Stimulated activated naive CD8-positive, alpha-beta T cell treated with anti-CD3 and anti-CD28 coated beads, Interleukin-15, Interleukin-2, amounts not matched to agents 100 U/mL and 50 U/mL, for 24 hours (primary cell): ENCODE measurements around the gene CCL11.

Experiments used
- ATAC-seq: fragments of 150-1000 bp; cut with Tn5 transposase; one replicate; pipeline ENCODE4 v1.10.0; 2021
- DNase-seq: peaks from one replicate; pipeline ENCODE4 v3.0.0; 2021

CCL11 gene

DNA sequence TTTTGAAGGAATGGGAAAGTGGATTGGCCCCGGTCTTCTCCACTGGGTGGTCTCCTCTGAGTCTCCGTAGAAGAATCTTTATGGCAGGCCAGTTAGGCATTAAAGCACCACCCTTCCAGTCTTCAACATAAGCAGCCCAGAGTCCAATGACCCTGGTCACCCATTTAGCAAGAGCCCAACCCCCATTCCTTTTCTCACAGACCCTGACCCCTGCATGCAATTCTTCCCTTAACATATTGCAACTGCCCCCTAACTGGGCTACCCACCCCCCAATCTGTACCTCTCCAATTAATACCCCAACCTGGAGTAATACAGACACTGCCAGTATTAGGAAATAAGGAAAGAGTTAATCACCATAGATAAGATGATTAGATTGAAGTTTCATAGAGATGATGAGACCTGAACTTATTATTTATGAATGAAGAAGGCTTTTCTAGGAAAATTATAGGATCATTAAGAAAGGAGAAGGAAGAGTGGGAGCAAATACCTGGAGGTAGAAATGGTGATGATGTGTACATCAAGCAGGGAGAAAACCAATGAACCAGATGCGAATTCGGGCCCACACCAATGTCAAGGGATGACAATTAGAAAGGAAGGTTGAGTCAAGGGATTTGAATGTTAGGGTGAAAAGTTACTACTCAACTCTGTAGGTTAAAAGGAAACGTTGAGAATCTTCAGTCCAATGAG lies 28.1 kb upstream of the CCL11 start:
- ATAC-seq (no peak), DNase-seq (no peak)

DNA sequence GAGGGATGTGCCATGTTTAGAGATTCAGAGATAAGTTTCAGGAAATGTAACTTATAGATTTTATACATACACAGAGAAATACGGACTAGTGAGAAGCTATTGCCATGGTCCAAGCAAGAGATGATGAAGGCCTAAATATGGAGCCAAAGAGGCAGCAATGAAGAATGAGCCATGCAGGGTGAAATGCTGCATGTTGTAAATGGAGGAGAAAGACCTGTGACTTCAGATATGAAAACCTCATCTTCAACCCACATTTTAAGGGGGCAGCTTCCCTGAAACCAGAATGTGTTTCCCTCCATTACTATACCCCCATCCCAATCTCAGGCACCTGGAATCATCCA lies 27.6 kb upstream of the CCL11 start:
- DNase-seq (no peak), ATAC-seq (no peak)

GRCh38 chr17:34259146-34259545 lies 26.4 kb upstream of the CCL11 start:
- DNase-seq: no peak
- no peak for ATAC-seq

DNA sequence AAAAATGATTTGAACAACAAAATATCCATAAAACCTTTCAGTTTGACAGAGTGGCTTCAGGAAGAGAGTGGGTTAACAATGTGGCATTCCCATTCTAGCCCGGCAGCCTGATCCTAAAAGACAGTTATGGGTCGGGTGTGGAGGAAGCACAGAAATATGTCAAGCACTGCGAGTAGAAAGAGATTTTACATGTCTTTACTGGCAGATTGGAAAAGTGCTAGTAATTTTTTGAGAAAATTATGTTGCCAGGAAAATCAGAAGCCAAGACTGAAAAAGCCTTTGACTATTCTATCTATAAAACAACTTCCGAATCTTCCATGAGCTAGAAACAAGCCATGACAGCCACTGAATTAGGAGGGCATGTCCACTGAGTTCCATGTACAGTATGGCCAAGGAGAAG lies 24.7 kb upstream of the CCL11 start:
- DNase-seq: no peak

GRCh38 chr17:34261568-34262337 lies 23.8 kb upstream of the CCL11 start:
- DNase-seq (no peak), ATAC-seq (no peak)

More for the DNA sequence above, 24.7 kb upstream of the CCL11 start:
- ATAC-seq: no peak

GRCh38 chr17:34265711-34266110 lies 19.8 kb upstream of the CCL11 start:
- no peak for ATAC-seq
- DNase-seq: no peak

DNA sequence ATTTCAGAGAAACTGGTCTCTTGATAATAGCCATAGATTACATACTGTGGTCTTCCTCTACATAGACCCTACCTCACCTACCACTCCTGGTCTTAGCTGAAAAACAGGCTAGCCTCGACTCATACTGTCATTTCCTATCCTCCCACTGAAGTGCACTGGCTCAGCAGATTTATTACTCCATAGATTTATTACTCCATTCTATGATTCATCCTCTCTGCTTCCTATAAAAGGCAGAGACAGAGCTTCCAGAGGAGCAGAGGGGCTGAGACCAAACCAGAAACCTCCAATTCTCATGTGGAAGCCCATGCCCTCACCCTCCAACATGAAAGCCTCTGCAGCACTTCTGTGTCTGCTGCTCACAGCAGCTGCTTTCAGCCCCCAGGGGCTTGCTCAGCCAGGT lies 15.6 kb upstream of the CCL11 start, which contains the start of gene CCL7:
Gene CCL7, plus strand, starts transcription at position 253 of the 400 bp plus-strand sequence. Its CDS starts 70 bp downstream, at position 323.
- DNase-seq: no peak
- ATAC-seq: no peak

- ATAC-seq (no peak), DNase-seq (no peak)
Measured at GRCh38 chr17:34275881-34276280, 9.7 kb upstream of the CCL11 start.

- no peak for DNase-seq
- no peak for ATAC-seq
Measured at GRCh38 chr17:34276826-34277225, 8.7 kb upstream of the CCL11 start.

DNA sequence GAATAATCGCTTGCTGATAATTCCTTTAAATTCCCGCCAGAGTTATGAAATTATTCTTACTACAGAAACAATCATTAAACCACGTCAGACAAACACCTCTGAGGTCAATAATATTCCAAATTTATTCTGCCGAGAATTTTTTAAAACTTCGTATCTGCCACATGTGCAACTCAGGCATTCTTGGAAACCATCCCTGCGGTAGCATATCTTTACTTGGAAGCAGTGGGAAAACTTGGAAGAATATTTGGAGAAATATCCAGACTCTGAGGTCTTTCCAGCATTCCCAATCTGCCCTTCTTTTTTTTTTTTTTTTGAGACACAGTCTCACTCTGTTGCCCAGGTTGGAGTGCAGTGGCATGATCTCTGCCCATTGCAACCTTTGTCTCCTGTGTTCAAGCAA lies 2.0 kb upstream of the CCL11 start:
- ATAC-seq (no peak), DNase-seq (no peak)

DNA sequence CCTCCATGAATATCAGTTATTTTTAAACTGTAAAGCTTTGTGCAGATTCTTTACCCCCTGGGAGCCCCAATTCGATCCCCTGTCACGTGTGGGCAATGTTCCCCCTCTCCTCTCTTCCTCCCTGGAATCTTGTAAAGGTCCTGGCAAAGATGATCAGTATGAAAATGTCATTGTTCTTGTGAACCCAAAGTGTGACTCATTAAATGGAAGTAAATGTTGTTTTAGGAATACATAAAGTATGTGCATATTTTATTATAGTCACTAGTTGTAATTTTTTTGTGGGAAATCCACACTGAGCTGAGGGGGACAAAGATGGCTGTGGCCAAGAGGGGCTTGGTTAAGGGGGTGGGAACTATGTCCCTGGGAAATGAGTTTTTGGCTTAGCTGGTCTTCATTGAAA lies 2.3 kb downstream of the CCL11 start:
- DNase-seq: no peak
- no peak for ATAC-seq

GRCh38 chr17:34290586-34290985 lies 5.0 kb downstream of the CCL11 start:
- ATAC-seq (no peak), DNase-seq (no peak)

DNA sequence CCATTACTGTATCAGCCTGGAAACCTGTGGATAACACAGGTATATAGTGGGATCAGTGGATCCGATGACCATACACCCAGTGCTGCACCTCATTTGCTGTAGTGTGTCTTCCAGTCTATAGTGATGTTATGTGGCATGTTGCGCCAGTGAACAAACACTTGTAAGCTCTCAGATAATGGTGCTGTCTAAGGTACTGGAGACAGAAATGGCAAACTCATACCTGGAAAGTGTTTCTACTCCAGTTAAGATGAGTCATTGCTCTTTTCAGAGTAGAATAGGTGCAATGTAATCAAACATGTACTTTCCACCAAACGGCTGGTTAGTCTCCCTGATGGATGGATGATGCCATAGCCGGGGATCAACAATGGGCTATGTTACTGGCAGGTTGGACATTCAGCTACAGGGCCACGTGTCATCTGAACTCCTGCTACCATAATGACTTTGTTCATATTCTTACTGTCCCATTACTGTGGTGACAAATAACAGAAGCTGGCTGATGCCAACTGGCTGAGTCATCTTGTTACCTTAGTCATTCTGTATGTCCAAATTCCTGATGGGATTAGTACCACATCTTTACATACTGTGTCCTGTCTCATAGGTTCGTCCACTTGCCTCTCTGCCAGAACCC lies 6.3 kb downstream of the CCL11 start:
- DNase-seq (no peak), ATAC-seq (no peak)

DNA sequence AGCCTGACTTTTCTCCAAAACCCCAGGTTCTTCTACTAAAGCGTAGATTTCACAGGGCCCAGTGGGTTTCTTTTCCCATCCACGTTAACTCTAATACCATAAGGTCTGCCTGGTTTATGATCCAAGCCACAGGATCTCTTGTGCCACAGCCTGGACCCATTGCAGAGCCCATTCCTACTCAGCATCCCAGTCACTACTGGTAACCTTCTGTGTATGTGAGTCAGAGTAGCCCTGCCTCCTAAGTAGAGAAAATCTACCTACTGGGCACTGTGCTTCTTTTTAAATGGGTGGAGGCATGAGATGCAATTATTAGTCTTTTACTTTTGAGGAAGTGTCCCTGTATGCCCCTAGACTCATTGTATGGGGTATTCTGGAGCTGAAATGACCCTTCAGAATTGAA lies 13.5 kb downstream of the CCL11 start:
- ATAC-seq: no peak
- DNase-seq: no peak

GRCh38 chr17:34299956-34300577 lies 14.5 kb downstream of the CCL11 start:
- DNase-seq: no peak
- ATAC-seq: no peak

DNA sequence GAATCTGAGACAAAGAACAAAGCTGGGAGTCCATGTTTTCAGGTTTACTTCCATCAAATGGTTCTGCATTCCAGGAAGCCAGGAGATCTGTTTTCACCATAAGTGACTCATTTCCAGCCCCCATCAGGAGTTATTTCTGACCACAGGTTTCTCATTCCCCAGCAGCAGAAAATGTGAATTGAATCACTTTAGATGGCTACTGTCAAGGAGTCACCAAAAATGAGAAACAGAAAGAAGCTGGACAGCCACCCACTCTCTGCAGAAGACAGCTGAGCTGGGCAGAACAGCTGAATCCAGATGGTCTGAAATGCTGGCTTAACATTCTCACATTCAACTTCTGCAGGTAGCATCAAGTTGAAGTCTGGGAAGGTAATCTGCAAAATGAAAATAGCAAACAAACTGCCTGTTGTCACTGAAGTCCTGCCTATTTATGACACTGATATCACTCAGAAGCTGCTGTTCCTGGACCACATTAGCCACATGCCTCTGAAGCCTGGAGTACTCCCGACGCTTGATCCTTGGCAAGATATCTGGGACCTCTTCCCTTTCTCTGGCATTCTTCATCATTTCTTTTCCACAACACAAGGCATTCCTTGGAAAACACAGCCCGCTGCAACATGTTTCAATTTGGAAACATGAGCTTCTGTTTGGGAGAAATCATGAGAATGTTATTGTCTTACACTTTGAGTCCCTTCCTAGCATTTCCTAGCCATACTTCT lies 15.3 kb downstream of the CCL11 start:
- no peak for DNase-seq
- no peak for ATAC-seq

GRCh38 chr17:34301986-34302385 lies 16.4 kb downstream of the CCL11 start:
- no peak for ATAC-seq
- no peak for DNase-seq

GRCh38 chr17:34302636-34303035 lies 17.1 kb downstream of the CCL11 start:
- no peak for DNase-seq

DNA sequence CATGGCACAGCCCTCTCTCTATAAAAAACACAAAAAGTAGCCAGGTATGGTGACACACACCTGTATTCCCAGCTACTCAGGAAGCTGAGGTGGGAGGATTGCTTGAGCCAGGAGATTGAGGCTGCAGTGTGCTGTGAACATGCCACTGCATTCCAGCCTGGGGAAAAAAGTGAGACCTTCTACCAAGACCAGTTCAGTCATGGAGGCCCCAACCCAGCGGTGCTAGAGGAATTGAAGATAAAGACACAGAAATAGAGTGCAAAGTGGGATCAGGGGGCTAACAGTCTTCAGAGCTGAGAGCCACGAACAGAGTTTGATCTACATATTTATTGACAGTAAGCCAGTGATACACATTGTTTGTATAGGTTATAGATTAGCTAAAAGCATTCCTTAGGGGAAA lies 18.1 kb downstream of the CCL11 start:
- no peak for ATAC-seq
- no peak for DNase-seq

More at GRCh38 chr17:34302636-34303035, 17.1 kb downstream of the CCL11 start:
- ATAC-seq: no peak

- ATAC-seq (no peak), DNase-seq (no peak)
Measured at GRCh38 chr17:34305061-34305460, 19.5 kb downstream of the CCL11 start.

- DNase-seq: no peak
- ATAC-seq: no peak
Measured at GRCh38 chr17:34305606-34306005, 20.1 kb downstream of the CCL11 start.

DNA sequence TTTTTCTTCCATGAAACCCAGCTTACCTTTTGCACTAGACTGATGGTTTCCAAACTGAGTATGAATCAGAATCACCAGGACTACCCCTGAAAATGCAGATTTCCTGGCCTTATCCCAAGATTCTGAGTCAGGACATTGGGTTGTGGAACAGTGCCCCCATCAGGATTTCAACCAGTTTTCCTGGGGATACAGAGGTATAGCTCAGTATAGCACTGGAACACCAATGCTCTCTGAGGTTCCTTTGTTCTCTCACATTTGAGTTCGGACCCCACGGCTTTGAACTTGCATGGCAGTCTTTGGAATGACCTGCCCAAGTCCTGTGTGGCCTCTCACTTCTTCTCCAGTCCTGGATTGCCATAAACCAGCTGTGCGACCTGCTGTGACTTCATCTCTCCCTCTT lies 20.9 kb downstream of the CCL11 start:
- no peak for ATAC-seq
- DNase-seq: no peak
